Activated T-cell treated with anti-CD3 and anti-CD28 coated beads, Interleukin-2, amount 50 U/mL, for 24 hours (primary cell): Measurements from ENCODE around the gene PFN1.
A peak's percentile ranks its signal among the peaks of the same experiment; 100 is the strongest.
"Not testable (repeated sequence)": the region's sequence is repeated elsewhere in the genome, so short reads cannot be mapped to it uniquely, and the experiment has no call there.

ENCODE experiments used
- DNase-seq: peaks from one replicate; pipeline ENCODE4 v3.0.0-alpha.2; 2020
- H3K27ac Mint-ChIP-seq: 2 replicates; pipeline ENCODE4 v1.8.0; 2020; ENCODE audit warnings: mild to moderate bottlenecking, mixed read lengths
- H3K27me3 Mint-ChIP-seq: 2 replicates; pipeline ENCODE4 v1.8.0; 2020; ENCODE audit warnings: mixed read lengths
- H3K36me3 Mint-ChIP-seq: 2 replicates; pipeline ENCODE4 v1.8.0; 2020; ENCODE audit warnings: low read depth, mixed read lengths
- H3K4me1 Mint-ChIP-seq: 2 replicates; pipeline ENCODE4 v1.8.0; 2020; ENCODE audit warnings: low read depth, mixed read lengths
- H3K4me3 Mint-ChIP-seq: 2 replicates; pipeline ENCODE4 v1.8.0; 2020; ENCODE audit warnings: mild to moderate bottlenecking, moderate library complexity, mixed read lengths
- H3K9me3 Mint-ChIP-seq: 2 replicates; pipeline ENCODE4 v1.8.0; 2020; ENCODE audit warnings: mixed read lengths

PFN1 gene

GRCh38 chr17:4933646-4934045 lies 14.7 kb downstream of the PFN1 start:
- Mint-ChIP-seq H3K9me3 (no peaks in the 10 kb centered on the region), H3K27me3 (no peaks in the 10 kb centered on the region), H3K27ac (no peak overlapping the region), H3K36me3 (peaks cover 54% of the 10 kb centered on the region), H3K4me3 (no peak overlapping the region), H3K4me1 (peaks cover 29% of the 10 kb centered on the region)
- no peak for DNase-seq

DNA sequence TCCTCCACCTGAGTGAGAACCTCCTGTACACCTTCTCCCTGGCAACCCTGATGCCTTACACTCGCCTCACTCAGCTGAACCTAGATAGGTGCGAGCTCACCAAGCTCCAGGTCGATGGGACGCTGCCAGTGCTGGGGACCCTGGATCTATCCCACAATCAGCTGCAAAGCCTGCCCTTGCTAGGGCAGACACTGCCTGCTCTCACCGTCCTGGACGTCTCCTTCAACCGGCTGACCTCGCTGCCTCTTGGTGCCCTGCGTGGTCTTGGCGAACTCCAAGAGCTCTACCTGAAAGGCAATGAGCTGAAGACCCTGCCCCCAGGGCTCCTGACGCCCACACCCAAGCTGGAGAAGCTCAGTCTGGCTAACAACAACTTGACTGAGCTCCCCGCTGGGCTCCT lies 15.6 kb downstream of the PFN1 start:
- H3K4me3 Mint-ChIP-seq, result no peak overlapping the region
- no peaks in the 10 kb centered on the region for H3K27me3 Mint-ChIP-seq
- peaks cover 50% of the 10 kb centered on the region for H3K36me3 Mint-ChIP-seq
- DNase-seq, result no peak
- H3K4me1 Mint-ChIP-seq, result peaks cover 21% of the 10 kb centered on the region
- H3K27ac Mint-ChIP-seq, result no peak overlapping the region
- H3K9me3 Mint-ChIP-seq, result no peaks in the 10 kb centered on the region

DNA sequence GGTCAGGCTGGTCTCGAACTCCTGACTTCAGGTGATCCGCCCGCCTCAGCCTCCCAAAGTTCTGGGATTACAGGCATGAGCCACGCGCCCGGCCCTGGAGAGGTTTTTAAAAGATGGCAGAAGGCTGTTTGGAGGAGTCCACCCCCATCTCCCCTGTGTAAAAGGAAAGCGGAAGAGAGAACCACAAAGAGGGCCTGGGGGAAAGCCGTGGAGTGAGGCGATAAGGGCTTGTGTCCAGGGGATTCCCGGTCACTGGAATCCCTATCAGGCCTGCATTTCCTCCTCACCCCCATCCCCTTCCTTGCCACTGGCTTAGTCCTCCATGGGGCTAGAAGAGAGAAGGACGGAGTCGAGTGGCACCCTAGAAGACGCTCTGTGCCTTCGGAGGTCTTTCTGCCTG lies 16.4 kb downstream of the PFN1 start, which contains the start of gene GP1BA:
GP1BA (plus strand) TSS at position 315 of the 400 bp plus-strand sequence. CDS start 328 bp downstream, outside the sequence.
- peaks cover 21% of the 10 kb centered on the region for H3K4me1 Mint-ChIP-seq
- H3K4me3 Mint-ChIP-seq, result no peak within 1 kb of the TSS
- H3K9me3 Mint-ChIP-seq, result no peaks in the 10 kb centered on the region
- DNase-seq, result no peak
- peaks cover 44% of the 10 kb centered on the region for H3K36me3 Mint-ChIP-seq
- no peaks in the 10 kb centered on the region for H3K27me3 Mint-ChIP-seq
- H3K27ac Mint-ChIP-seq, result no peak within 1 kb of the TSS

DNA sequence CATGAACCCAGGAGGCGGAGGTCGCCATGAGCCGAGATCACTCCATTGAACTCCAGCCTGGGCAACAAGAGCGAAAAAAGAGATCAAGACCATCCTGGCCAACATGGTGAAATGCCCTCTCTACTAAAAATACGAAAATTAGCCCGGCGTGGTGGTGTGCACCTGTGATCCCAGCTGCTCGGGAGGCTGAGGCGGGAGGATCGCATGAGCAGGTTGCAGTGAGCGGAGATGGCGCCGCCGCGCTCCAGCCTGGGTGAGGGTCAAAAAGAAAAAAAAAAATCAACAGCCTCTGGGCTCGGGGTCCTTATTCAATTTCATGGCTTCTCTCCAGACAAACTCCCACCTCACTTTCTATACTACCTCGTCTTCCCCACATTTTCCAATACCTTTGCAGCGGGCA lies 19.4 kb downstream of the PFN1 start:
- Mint-ChIP-seq H3K4me3 (no peak overlapping the region), H3K4me1 (peaks cover 8% of the 10 kb centered on the region), H3K9me3 (no peaks in the 10 kb centered on the region), H3K27ac (no peak overlapping the region), H3K36me3 (peaks cover 25% of the 10 kb centered on the region), H3K27me3 (no peaks in the 10 kb centered on the region)
- DNase-seq, result no peak

GRCh38 chr17:4926577-4927335 lies 21.6 kb downstream of the PFN1 start:
- H3K27ac Mint-ChIP-seq, H3K27me3 Mint-ChIP-seq, H3K9me3 Mint-ChIP-seq, DNase-seq, H3K4me1 Mint-ChIP-seq, H3K4me3 Mint-ChIP-seq: not testable (repeated sequence)
- H3K36me3 Mint-ChIP-seq, result peaks cover 23% of the 10 kb centered on the region

DNA sequence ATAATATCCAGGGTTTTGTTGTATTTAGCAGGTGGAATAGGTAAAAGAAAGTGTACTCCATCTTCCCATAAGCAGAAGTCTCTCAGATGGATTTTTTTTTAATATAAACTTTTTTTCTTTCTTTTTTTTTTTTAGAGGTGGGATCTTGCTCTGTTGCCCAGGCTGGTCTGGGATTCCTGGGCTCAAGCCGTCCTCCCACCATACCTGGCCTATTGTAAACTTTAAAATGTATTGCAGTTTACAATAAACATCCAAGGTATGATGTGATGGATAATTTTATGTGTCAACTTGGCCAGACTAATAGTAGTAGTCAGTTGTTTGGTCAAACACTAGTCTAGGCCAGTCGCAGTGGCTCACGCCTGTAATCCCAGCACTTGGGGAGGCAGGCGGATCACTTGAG lies 27.0 kb downstream of the PFN1 start:
- Mint-ChIP-seq H3K36me3 (no peaks in the 10 kb centered on the region), H3K27me3 (no peaks in the 10 kb centered on the region), H3K4me1 (peaks cover under 1% of the 10 kb centered on the region), H3K27ac (no peak overlapping the region), H3K4me3 (no peak overlapping the region), H3K9me3 (no peaks in the 10 kb centered on the region)
- DNase-seq, result no peak

DNA sequence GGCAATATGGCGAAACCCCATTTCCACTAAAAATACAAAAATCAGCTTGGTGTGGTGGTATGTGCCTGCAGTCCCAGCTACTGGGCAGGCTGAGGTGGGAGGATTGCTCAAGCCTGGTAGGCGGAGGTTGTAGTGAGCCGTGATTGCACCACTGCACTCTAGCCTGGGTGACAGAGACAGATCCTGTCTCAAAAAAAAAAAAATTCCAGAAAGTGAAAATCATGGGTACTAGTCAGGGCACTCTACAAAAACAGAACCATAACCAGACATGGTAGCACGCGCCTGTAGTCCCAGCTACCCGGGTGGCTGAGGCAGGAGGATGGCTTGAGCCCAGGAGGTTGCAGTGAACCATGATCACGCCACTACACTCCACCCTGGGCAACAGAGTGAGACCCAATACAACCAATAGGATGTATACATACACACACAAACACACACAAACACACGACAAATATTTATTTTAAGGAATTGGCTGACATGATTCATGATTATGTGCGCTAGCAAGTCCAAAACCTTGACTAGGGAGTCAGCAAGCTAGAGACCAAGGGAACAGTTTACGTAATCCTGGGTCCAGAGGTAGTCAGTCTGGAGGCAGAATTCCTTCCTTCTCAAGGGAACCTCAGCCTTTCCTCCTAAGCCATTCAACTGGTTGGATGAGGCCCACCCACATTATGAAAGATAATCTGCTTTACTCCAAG lies 27.8 kb downstream of the PFN1 start:
- H3K4me3 Mint-ChIP-seq, result no peak overlapping the region
- no peaks in the 10 kb centered on the region for H3K36me3 Mint-ChIP-seq
- H3K27me3 Mint-ChIP-seq, result no peaks in the 10 kb centered on the region
- no peak for DNase-seq
- H3K4me1 Mint-ChIP-seq, result no peaks in the 10 kb centered on the region
- H3K27ac Mint-ChIP-seq, result no peak overlapping the region
- H3K9me3 Mint-ChIP-seq, result no peaks in the 10 kb centered on the region

DNA sequence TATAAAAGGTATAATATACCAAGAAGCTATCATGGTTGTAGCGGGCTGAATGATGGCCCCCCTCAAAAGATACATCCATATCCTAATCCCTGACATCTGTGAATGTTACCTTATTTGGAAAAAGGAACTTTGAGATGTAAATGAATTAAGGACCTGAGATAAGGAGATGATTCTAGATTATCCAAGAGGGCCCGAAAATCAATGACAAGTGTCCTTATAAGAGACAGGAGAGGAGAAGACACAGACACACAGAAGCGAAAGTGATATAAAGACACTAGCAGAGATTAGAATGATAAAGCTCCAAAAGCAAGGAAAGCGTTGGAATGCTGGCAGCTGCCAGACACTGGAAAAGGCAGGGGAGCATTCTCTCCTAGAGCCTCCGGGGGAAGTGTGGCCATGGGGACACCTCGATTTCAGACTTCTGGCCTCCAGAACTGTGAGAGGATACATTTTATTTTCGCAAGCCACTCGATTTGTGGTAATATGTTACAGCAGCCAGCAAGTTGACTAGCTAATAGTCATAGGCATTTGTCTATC lies 28.8 kb downstream of the PFN1 start:
- DNase-seq, result no peak
- Mint-ChIP-seq H3K27me3 (no peaks in the 10 kb centered on the region), H3K4me1 (no peaks in the 10 kb centered on the region), H3K9me3 (no peaks in the 10 kb centered on the region), H3K27ac (no peak overlapping the region), H3K36me3 (no peaks in the 10 kb centered on the region), H3K4me3 (no peak overlapping the region)

DNA sequence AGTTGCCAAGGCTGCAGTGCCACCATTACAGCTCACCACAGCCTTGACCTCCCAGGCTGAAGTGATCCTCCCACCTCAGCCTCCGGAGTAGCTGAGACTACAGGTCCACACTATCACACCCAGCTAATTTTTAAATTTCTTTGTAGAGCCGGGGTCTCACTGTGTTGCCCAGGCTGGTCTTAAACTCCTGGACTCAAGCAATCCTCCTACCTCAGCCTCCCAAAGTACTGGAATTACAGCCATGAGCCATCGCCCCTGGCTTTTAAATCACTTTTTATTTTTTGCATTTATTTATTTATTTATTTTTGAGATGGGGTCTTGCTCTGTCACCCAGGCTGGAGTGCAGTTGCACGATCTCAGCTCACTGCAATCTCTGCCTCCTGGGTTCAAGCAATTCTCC lies 33.8 kb downstream of the PFN1 start:
- not testable (repeated sequence) for H3K4me3 Mint-ChIP-seq

GRCh38 chr17:4913994-4914393 lies 34.3 kb downstream of the PFN1 start:
- H3K27ac Mint-ChIP-seq, result no peak overlapping the region
- H3K36me3 Mint-ChIP-seq, result no peaks in the 10 kb centered on the region
- H3K27me3 Mint-ChIP-seq, result no peaks in the 10 kb centered on the region
- no peak for DNase-seq
- H3K9me3 Mint-ChIP-seq, result no peaks in the 10 kb centered on the region
- no peaks in the 10 kb centered on the region for H3K4me1 Mint-ChIP-seq
- H3K4me3 Mint-ChIP-seq, result no peak overlapping the region

More for the DNA sequence above, 33.8 kb downstream of the PFN1 start:
- H3K4me1 Mint-ChIP-seq, DNase-seq, H3K27me3 Mint-ChIP-seq, H3K36me3 Mint-ChIP-seq, H3K9me3 Mint-ChIP-seq, H3K27ac Mint-ChIP-seq: not testable (repeated sequence)

DNA sequence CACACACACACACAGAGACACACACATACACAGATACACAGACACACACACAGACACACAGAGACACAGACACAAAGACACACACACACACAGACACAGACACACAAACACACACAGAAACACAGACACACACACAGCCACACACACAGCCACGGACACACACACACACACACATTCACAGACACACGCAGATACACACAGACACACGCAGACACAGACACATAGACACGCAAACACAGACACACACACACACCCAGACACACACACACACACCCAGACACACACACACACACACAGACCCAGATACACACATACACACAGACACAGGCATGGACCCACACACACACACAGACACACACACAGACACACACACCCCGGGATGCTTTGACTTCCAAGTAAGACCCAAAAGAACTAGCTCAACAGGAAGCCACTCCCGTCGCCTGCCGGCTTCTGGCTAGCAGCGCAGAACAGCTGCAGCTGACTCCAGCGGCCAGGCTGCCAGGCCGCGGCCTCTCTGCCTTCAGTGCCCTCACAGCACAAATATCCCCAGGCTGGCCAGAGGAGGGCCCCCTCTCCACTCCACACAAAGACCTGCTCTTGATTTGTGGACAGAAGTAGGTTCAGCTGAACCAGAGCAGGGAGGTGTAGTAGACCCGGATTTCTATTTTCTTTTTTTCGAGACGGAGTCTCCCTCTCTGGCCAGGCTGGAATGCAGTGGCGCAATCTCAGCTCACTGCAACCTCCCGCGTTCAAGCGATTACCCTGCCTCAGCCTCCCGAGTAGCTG lies 39.4 kb downstream of the PFN1 start:
- Mint-ChIP-seq H3K27me3 (no peaks in the 10 kb centered on the region), H3K4me3 (no peak overlapping the region), H3K27ac (no peak overlapping the region), H3K4me1 (no peaks in the 10 kb centered on the region), H3K36me3 (no peaks in the 10 kb centered on the region), H3K9me3 (no peaks in the 10 kb centered on the region)
- peak; percentile 78 for DNase-seq

DNA sequence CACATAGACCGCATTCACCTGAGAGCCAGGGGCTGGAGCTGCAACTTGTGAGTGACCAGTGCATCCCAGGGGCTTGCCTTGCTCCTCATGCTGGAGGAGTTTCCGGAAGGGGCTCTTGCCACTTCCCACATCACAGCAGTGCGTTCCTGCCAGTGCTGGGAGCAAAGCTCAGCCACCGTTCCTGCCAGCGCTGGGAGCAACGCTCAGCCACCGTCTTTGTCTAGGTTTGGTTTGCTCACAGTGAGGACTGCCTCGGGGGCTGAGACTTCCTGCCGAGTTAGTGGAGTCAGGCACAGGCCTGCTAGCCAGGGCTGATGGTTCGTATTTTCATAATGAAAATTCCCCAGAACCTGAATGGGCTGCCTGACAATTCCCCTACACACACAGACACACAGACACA lies 40.0 kb downstream of the PFN1 start:
- DNase-seq, result no peak
- peaks cover 4% of the 10 kb centered on the region for H3K4me1 Mint-ChIP-seq
- no peaks in the 10 kb centered on the region for H3K36me3 Mint-ChIP-seq
- no peak overlapping the region for H3K4me3 Mint-ChIP-seq
- H3K9me3 Mint-ChIP-seq, result no peaks in the 10 kb centered on the region
- H3K27me3 Mint-ChIP-seq, result no peaks in the 10 kb centered on the region
- no peak overlapping the region for H3K27ac Mint-ChIP-seq

- peaks cover 17% of the 10 kb centered on the region for H3K4me1 Mint-ChIP-seq
- H3K9me3 Mint-ChIP-seq, H3K4me3 Mint-ChIP-seq, DNase-seq, H3K36me3 Mint-ChIP-seq, H3K27ac Mint-ChIP-seq, H3K27me3 Mint-ChIP-seq: not testable (repeated sequence)
Observed at GRCh38 chr17:4906642-4907041, 41.7 kb downstream of the PFN1 start.

GRCh38 chr17:4903051-4903818 lies 45.1 kb downstream of the PFN1 start, which contains the start of gene CHRNE:
Gene CHRNE (minus strand): TSS chr17:4903098. CDS start chr17:4903063, 35 bp downstream.
- H3K27me3 Mint-ChIP-seq, result peaks cover 2% of the 10 kb centered on the region
- H3K36me3 Mint-ChIP-seq, result peaks cover 6% of the 10 kb centered on the region
- DNase-seq, result peak; percentile 71
- H3K27ac Mint-ChIP-seq, result peak within 1 kb of the TSS; percentile 45
- no peaks in the 10 kb centered on the region for H3K9me3 Mint-ChIP-seq
- H3K4me1 Mint-ChIP-seq, result peaks cover 39% of the 10 kb centered on the region
- peak within 1 kb of the TSS; percentile 37 for H3K4me3 Mint-ChIP-seq
